ENCODE data around the gene ACSM5.
"Not testable (repeated sequence)": the region's sequence is repeated elsewhere in the genome, so short reads cannot be mapped to it uniquely, and the experiment has no call there.

Gene ACSM5

GRCh38 chr16:20453633-20454032, 44.3 kb downstream of the ACSM5 start:
- not testable (repeated sequence) for DNase-seq (ENCODE audit: low read depth in 2 of 2)

- DNase-seq (ENCODE audit: low read depth in 2 of 2), result not testable (repeated sequence)
These were observed 49.9 kb downstream of the ACSM5 start for GRCh38 chr16:20459227-20459626.

DNA sequence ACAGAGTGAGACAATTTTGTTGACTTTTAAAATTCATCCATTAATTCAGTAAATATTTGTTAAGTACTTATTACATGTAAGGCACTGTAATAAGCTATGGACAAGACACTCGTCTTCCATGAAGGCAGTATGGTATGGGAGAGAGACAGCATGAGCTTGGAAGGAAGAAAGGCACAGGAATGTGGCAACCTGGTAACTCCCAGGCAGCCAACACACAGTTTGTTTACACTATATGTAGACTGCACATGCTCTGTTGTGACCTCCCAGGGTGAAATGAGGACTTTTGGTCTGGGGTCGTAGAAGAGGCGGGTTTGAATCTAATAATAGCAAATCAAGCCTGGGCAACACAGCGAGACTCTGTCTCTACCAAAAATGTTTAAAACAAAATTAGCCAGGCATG, 51.0 kb downstream of the ACSM5 start:
- DNase-seq (ENCODE audit: low read depth in 2 of 2), result not testable (repeated sequence)

- DNase-seq (ENCODE audit: low read depth in 2 of 2), result not testable (repeated sequence)
These were observed 59.6 kb downstream of the ACSM5 start for GRCh38 chr16:20468954-20469353.

DNA sequence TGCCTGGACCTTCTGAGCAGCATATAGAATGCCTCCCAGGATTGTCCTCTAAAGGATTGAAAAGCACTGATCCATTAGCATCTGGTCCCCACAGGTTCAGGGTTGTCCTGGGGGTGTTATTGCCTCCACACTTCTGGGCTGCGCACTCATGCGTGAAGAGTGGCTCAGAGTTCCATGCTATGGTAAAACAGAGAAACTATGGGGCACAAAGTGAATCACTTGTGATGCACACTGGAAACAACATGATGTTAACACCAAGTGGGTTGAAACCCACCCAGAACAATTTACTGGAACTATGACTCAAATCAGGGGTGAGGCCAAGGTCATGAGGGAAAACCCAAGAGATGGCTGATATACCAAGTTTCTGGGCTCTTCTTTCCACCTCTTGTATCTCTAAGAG, 60.6 kb downstream of the ACSM5 start:
- not testable (repeated sequence) for DNase-seq (ENCODE audit: low read depth in 2 of 2)

- not testable (repeated sequence) for DNase-seq (ENCODE audit: low read depth in 2 of 2)
These were observed 61.4 kb downstream of the ACSM5 start for GRCh38 chr16:20470732-20471131.

GRCh38 chr16:20477188-20477744, 67.9 kb downstream of the ACSM5 start:
- DNase-seq (ENCODE audit: low read depth in 2 of 2), result not testable (repeated sequence)

DNA sequence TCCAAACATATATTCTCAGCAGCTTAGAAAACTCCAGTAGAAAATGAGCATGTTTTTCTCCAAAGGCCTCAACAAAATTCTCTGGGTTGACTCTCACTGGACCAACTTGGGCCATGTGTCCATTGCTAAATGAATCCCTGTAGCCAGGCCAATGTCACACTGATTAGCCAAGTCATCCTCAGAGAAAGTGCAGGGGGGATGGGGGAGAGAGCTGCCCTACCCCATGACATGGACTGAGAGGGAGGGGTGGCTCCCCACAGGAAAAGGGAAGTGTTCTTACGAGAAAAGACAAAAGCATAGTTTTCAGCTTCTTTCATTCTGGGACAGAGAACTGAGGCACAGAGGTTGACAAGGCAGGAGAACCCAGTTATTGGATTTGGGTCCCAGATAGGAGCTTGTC, 74.7 kb downstream of the ACSM5 start:
- DNase-seq (ENCODE audit: low read depth in 2 of 2), result not testable (repeated sequence)

- no peak for DNase-seq (ENCODE audit: low read depth in 2 of 2)
These were observed 75.4 kb downstream of the ACSM5 start for GRCh38 chr16:20484726-20485125.

GRCh38 chr16:20485408-20485807, 76.1 kb downstream of the ACSM5 start:
- DNase-seq (ENCODE audit: low read depth in 2 of 2), result no peak

All from stimulated activated CD8-positive, alpha-beta memory T cell treated with anti-CD3 and anti-CD28 coated beads, Interleukin-15, amount 100 ng/mL, for 4 hours (primary cell).